ENCODE data around the gene PACS1.
A peak's percentile ranks its signal among the peaks of the same experiment; 100 is the strongest.
"Not testable (repeated sequence)": the region's sequence is repeated elsewhere in the genome, so short reads cannot be mapped to it uniquely, and the experiment has no call there.

The PACS1 gene

DNA sequence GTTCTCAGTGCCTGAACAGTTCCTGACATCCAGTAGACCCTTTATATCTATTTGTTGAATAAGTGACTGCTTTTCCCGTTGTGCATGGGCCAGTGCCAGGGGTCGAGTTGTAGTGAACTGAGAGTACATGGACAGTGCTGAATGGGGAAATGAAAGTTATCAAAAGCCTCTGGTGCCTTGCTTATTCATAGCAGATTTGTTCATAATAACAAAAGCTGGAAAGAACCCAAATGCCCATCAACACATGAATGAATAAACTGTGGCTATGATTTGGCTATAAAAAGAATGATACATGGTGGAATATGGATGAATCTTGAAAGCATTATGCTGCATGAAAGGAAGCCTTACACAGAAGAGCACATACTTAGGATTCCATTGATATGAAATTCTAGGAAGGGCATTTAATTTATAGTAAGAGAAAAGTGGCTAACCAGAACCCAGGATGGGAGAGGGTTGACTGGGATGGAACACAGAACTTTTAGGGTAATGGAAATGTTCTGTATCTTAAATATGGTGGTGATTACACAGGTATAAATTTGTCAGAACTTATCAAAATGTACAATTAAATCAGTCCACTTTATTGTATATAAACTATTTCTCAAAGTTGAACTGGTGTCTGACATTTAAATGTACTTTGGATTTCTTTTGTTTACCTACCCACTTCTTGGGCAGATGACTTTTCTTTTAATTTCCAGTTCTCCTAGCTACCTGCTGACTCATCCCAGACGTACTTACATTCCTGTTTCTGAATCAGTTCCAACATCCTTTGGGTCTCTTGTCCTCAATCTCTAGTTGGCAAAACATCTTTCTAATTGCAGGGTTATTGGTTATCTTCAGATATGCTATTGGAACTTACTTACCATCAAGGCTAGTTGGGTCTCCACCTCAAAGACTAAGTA lies 42.8 kb downstream of the PACS1 start:
- DNase-seq, result peak; percentile 80 to 90 (median 86)

GRCh38 chr11:66114957-66115356 lies 44.9 kb downstream of the PACS1 start:
- DNase-seq, result not testable (repeated sequence)

DNA sequence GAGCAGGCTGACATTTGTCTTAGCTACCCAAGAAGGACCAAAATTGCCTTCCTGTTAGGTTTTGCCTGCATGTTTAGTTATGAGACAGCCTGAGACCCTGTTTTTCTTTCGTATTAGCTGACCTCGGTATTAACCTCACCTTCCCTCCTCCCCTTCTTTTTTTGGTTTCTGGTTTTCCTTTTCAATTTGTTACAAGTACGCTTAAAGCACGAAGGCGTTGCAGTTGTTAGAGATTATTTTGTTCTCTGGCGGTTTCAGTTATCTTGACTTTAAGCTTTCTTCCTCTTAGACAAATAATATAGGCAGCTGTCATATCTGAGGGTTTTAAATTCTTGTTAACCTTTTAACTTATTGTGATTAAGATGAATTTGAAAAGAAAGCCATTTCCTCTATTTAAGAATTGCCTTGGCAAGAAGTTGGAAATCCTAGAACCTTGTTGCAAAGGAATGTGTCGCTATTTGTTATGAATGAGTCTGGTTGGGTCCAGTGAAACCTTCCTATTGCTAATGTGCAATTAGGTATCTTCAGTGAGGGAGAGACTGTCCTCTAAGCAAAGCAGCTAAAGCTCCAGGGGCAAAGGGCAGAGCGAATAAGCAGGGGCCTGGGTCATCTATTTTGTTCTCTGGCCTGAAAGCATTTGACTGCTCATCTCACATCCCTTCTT lies 45.7 kb downstream of the PACS1 start:
- no peak for DNase-seq

DNA sequence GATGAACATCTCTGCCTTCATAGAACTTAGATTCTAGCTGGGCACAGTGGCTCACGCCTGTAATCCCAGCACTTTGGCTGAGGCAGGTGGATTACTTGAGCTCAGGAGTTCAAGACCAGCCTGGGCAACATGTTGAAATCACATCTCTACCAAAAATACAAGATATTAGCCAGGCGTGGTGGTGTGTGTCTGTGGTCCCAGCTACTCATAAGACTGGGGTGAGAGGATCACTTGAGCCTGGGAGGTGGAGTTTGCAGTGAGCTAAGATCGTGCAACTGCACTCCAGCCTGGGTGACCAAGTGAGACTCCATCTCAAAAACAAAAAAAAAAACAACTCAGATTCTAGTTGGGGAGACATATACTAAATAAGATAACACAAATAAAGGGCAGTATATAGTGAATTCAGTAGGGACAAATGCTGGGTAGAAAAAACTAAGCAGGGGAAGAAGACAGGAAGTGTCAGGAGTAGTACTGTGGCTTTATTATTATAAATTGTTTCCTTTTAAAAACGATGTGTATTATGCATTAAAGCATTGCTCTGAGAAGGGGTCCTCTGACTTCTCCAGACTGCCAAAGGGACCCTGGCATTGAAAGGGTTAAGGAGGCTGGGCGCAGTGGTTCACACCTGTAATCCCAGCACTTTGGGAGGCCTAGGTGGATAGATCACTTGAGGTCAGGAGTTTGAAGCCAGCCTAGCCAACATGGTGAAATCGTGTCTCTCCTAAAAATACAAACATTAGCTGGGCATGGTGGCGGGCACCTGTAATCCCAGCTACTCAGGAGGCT lies 46.7 kb downstream of the PACS1 start:
- DNase-seq, result no peak

DNA sequence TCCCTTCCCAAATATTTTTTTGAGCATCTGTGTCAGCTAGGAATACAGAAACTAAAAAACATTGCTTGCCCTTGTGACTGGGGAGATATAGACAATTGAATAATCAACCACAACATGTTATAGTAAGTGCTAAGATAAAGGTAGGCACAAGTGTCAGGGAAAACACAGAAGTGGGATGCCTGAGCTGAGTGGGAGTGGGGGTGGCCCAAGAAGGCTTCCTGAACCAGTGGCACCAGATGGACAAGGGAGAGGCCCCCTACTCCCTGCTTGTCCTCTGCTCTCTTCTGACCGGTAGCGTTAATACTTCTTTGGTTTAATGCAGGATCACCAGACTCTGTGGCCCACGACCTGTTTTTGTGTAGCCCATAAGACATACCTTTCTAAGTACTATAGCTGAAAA lies 48.8 kb downstream of the PACS1 start:
- no peak for DNase-seq

DNA sequence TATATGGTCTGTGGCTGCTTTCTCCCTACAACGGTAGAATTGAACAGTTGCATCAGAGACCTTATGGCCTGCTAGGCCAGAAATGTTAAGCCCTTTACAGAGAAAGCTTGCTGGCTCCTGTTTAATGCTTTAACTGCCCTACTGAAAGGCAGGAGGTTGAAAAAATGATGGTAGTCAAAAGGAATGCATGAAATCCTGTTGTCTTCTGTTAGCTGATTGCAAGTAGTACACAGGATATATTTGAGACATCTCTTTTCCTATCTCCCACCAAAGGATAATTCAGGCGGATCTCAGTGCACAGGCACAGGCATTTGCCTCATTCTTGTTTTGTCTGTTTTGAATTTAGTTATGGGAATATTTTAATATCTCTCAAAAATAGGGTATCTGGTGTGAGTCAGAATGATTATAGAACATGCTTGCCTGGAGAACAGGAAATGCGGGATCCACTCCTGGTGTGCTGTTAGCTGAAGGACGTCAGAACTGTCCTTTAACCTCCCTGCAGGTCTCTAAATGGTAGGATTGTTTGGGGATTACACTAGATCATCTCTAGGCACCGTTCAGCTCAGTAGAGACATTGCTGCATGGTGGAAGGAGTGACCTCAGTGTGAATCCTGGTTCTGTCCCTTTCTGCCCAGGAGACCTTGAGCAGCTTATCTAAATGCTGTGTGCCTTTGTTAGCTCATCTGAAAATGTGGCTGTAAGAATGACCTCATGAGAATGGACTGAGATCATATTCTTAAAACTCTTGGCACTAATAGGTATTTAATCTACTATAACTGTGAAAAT lies 49.5 kb downstream of the PACS1 start:
- DNase-seq, result no peak

- no peak for DNase-seq
Observed at GRCh38 chr11:66121466-66121865, 51.4 kb downstream of the PACS1 start.

DNA sequence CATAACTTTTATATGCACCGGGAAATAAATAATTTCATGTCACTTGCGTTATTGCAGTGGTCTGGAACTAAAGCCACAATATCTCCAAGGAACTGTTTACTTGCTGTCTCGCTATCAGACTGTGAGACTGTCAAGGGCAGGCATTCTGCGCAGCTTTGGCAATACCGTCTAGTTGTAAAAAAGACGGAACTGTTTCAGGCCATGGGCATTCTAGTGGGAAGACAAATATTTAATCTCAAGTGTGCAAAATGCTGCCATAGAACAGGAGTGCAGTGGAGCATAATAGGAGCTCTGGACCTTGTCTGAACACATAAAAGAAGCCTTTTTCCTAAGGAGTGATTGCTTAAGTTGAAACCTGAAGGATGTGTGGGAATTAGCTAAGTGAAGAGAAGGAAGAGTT lies 53.8 kb downstream of the PACS1 start:
- no peak for DNase-seq

DNA sequence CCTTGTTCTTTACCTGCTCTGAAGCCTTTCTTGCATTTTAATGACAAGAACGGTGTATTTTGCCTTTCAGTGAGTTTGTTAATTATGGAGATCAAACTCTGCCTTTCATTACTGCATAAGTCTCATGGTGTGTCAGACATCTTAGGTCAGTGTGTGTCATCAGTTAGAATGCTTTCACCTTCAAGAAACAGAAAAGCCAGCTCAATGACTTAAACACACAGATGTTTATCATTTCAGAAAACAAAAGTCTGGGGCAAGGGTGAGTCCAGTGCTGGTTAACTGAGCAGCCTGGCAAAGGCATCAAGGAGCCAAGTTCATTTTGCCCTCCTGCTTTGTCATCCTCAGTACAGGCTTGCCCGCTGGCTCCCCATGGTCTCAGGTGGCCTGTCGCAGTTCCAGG lies 54.5 kb downstream of the PACS1 start:
- peak in 1 of 3 donors; percentile 28 for DNase-seq

- DNase-seq, result peak; percentile 56 to 62 (median 59)
Observed at GRCh38 chr11:66126064-66126463, 56.0 kb downstream of the PACS1 start.

GRCh38 chr11:66126808-66127555 lies 56.9 kb downstream of the PACS1 start:
- peak; percentile 74 to 83 (median 80) for DNase-seq

GRCh38 chr11:66130978-66131377 lies 60.9 kb downstream of the PACS1 start:
- DNase-seq, result no peak

- no peak for DNase-seq
Observed at GRCh38 chr11:66131937-66132632, 62.0 kb downstream of the PACS1 start.

GRCh38 chr11:66133216-66133775 lies 63.2 kb downstream of the PACS1 start:
- DNase-seq, result no peak

- DNase-seq, result peak; percentile 81 to 88 (median 84)
Observed at GRCh38 chr11:66136752-66137123, 66.7 kb downstream of the PACS1 start.

GRCh38 chr11:66139817-66140404 lies 69.8 kb downstream of the PACS1 start:
- no peak for DNase-seq

DNA sequence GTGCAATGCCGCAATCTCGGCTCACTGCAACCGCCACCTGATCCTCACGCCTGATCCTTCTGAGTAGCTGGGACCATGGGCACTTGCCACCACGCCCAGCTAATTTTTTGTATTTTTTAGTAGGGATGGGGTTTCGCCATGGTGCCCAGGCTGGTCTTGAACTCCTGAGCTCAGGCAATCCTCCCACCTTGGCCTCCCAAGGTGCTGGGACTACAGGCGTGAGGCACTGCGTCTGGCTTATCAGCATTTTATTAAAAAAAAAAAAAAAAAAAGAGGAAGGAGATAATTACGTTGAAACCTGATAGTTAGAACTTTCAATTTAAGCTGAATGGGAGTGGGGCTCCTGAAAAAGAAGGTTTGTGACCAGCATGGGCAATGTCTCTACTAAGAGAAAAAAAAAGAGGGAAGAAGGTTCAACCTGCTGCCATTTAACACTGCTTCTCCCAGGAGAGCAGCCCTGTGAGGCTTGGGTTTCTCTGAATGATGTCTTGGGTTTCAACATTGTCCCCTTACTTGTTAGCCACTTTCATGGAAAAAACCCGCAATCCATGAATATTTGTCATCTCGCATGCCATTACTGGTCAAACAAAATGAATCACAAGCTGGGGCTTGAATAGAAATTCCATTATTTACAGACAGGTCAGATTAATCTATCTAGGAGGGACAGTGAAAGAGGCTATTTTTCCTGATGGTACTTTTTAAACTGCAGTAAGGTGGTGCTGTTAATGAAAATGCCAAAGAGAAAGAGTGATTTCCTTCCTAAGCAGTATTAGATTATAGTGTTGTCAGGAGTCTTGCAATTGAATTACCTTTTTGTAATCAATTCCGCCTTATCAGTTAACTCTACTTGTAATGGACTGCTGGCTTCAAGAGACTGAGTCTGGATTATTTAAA lies 72.5 kb downstream of the PACS1 start:
- no peak for DNase-seq

DNA sequence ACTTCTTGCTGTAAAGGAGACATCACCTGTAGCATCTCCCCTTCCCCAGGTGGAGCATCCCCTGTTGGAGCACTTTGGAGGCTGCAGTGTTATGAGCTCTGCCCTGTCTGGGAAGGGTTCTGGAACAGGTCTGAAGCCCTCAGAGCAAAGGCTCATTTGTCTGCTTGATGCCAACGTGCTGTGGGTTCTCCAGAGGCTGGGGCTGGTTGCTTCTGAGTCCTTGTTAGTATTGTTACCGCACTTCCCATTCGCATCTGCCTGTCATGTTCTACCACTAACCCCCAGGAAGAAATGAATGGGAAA lies 73.1 kb downstream of the PACS1 start:
- DNase-seq, result no peak

DNA sequence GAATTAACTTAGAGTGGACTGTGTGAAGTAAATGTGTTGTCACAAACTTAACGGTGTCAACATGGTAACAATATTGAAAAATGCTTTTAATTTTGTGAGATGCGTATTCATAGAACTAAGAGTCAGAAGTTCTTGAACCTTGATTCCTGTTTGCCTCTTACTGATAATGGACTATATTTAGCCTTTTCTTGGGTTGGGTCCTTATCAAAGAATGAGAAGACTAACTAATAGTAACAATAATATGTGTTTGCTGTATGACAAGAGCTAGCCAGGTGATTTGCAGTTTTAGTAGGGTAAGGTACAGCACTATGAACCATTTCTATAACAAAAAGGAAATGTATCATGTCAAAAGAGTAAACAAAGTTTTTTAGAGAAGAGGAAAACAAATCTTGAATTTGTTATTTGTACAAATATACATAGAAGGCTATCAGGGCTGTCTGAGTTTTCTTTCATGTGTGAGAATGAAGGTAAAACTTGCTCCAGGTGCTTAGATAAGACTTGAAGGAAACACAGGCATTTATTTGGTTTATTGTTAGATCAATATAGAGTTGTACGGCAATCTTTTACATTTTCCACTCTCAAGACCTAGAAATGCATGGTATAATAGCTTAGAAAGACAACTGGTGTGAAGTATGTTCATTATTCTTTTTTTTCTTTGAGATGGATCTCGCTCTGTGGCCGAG lies 74.1 kb downstream of the PACS1 start:
- no peak for DNase-seq
